GM19351 (cell line): Measurements from ENCODE around the gene APOBEC3F.
"Not testable (repeated sequence)": the region's sequence is repeated elsewhere in the genome, so short reads cannot be mapped to it uniquely, and the experiment has no call there.

Source experiments
- ATAC-seq: cut with Tn5 transposase; IDR thresholded peaks from one replicate; pipeline ENCODE4 v1.9.1; 2021; ENCODE audit warnings: mild to moderate bottlenecking, moderate library complexity; ENCODE audit not compliant: unreplicated experiment

Gene APOBEC3F

GRCh38 chr22:39068033-39068785 lies 27.5 kb downstream of the APOBEC3F start:
- no peak for ATAC-seq

- ATAC-seq: no peak
Observed at GRCh38 chr22:39070186-39070585, 29.5 kb downstream of the APOBEC3F start.

GRCh38 chr22:39072581-39072981 lies 31.9 kb downstream of the APOBEC3F start:
- not testable (repeated sequence) for ATAC-seq

GRCh38 chr22:39073981-39074380 lies 33.3 kb downstream of the APOBEC3F start:
- no peak for ATAC-seq

- ATAC-seq: not testable (repeated sequence)
Observed at GRCh38 chr22:39076155-39077025, 35.7 kb downstream of the APOBEC3F start.

- ATAC-seq: peak; percentile 69
Observed at GRCh38 chr22:39077026-39077840, 36.6 kb downstream of the APOBEC3F start, which contains the start of gene APOBEC3G. TSS of gene APOBEC3G (plus strand) at chr22:39077275. CDS start at chr22:39077362, 87 bp downstream.

- ATAC-seq: not testable (repeated sequence)
Observed at GRCh38 chr22:39077912-39078311, 37.2 kb downstream of the APOBEC3F start.

- ATAC-seq: no peak
Observed at GRCh38 chr22:39078329-39078728, 37.7 kb downstream of the APOBEC3F start.

- not testable (repeated sequence) for ATAC-seq
Observed at GRCh38 chr22:39079054-39079637, 38.5 kb downstream of the APOBEC3F start.

- ATAC-seq: no peak
Observed at GRCh38 chr22:39080052-39080762, 39.5 kb downstream of the APOBEC3F start.

- ATAC-seq: no peak
Observed at GRCh38 chr22:39081016-39081415, 40.4 kb downstream of the APOBEC3F start.

- no peak for ATAC-seq
Observed at GRCh38 chr22:39081598-39081997, 40.9 kb downstream of the APOBEC3F start.

- no peak for ATAC-seq
Observed at GRCh38 chr22:39083212-39084165, 42.8 kb downstream of the APOBEC3F start.

GRCh38 chr22:39084666-39085065 lies 44.0 kb downstream of the APOBEC3F start:
- ATAC-seq: no peak

- ATAC-seq: no peak
Observed at GRCh38 chr22:39087098-39087497, 46.4 kb downstream of the APOBEC3F start.

GRCh38 chr22:39087881-39088684 lies 47.4 kb downstream of the APOBEC3F start:
- ATAC-seq: no peak

- ATAC-seq: no peak
Observed at GRCh38 chr22:39088685-39089032, 48.0 kb downstream of the APOBEC3F start.

GRCh38 chr22:39089928-39090327 lies 49.3 kb downstream of the APOBEC3F start:
- ATAC-seq: no peak
